Epithelial cell of proximal tubule (primary cell): Measurements from ENCODE around the gene RGL2. TPM values are rescaled to one million over a fixed set of nuclear protein-coding genes. Genes with fewer than 3 reads are reported as not detected.

Source experiments
- DNase-seq: peaks from one replicate; pipeline ENCODE4 v3.0.0-alpha.2; 2011; ENCODE audit warnings: low read depth
- H3K4me3 ChIP-seq: 2 replicates; pipeline ENCODE4 v1.5.1; 2011; ENCODE audit warnings: low read depth, mild to moderate bottlenecking, low read length
- CTCF ChIP-seq: conservative IDR thresholded peaks from 2 replicates; pipeline ENCODE4 v1.5.1; 2012; ENCODE audit warnings: low read depth, mild to moderate bottlenecking, low read length
- total RNA-seq: library from RNA; depleted of rRNA; stranded (reverse); fragments of >200 nt; gene quantifications from 2 replicates; pipeline ENCODE4 v1.2.3, GENCODE V29; 2015

Gene RGL2
- total RNA-seq, 1 donor from 2014 or later: 46.8 TPM

- no peak overlapping the region for H3K4me3 ChIP-seq
- TF ChIP-seq CTCF: no peak
- DNase-seq: no peak
These were observed 18.2 kb downstream of the RGL2 start for GRCh38 chr6:33280539-33280938.

DNA sequence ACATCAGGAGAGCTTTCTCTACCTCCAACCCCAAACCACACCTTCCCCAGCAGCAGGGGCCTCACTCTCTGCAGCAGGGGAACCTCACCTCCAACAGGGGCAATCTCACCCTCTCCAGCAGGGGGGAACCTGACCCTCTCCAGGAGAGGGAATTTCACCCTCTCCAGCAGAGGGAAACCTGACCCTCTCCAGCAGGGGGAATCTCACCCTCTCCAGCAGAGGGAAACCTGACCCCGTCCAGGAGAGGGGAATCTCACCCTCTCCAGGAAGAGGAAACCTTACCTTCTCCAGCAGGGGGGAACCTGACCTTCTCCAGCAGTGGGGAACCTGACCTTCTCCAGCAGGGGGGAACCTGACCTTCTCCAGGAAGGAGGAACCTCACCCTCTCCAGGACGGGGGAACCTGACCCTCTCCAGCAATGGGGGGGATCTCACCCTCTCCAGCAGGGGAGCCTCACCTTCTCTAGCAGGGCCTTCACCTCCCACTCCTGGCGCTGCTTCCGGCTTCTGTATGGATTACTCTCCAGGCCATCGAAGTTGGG lies 18.7 kb downstream of the RGL2 start:
- peak; percentile 86 for TF ChIP-seq CTCF
- no peak overlapping the region for H3K4me3 ChIP-seq
- DNase-seq: no peak

GRCh38 chr6:33279257-33279695 lies 19.5 kb downstream of the RGL2 start:
- no peak overlapping the region for H3K4me3 ChIP-seq
- TF ChIP-seq CTCF: no peak
- DNase-seq: no peak

DNA sequence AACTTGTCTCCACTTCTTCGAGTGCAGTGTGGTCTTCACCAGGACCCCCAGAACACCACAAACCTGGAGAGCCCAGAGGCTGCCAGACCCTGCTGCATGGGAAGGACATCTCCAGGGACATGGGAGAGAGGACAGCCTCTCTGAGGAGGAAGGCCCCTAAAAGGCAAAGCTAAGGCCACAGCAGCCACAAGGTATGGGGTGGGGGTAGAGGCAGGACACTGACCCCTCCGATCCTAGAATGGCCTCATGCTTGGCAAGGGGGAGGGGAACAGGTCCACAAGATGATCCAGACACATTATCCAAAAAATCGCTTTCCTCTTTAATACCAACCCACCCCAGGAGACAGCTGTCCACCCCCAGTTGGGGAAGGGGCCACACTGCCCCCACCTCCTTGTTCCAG lies 19.9 kb downstream of the RGL2 start:
- DNase-seq: no peak
- no peak for TF ChIP-seq CTCF
- no peak overlapping the region for H3K4me3 ChIP-seq

DNA sequence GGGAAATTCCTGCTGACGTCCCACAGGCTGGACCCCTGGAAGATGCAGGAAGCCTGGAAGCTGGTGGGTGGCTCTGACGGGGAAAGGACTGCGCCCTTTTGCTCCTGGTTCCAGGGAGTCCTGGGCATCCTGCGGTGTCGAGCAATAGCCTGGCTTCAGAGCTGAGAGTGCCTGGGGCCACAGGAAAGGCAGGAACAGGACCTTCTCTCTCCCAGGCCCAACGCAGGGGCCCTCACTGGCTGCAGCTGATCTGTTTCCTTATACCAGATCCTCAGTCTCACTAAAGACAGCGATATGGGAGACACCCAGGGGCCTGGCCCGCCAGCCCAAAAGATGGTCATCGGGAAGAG lies 20.4 kb downstream of the RGL2 start:
- no peak overlapping the region for H3K4me3 ChIP-seq
- no peak for DNase-seq
- no peak for TF ChIP-seq CTCF

- no peak for DNase-seq
- H3K4me3 ChIP-seq: peak overlapping the region; percentile 42
- TF ChIP-seq CTCF: no peak
These were observed 20.9 kb downstream of the RGL2 start for GRCh38 chr6:33277663-33278391.
